Non-pigmented ciliary epithelial cell (primary cell): ENCODE results near the gene HSPG2.
A peak's percentile ranks its signal among the peaks of the same experiment; 100 is the strongest.
"Not testable (repeated sequence)": the region's sequence is repeated elsewhere in the genome, so short reads cannot be mapped to it uniquely, and the experiment has no call there.

Source experiments
- DNase-seq: peaks from one replicate; pipeline ENCODE4 v3.0.0-alpha.2; 2010; ENCODE audit warnings: low read depth

Gene HSPG2

GRCh38 chr1:21955501-21956281 lies 18.6 kb upstream of the HSPG2 start:
- DNase-seq, result no peak

GRCh38 chr1:21955058-21955457 lies 17.9 kb upstream of the HSPG2 start:
- no peak for DNase-seq

- no peak for DNase-seq
These were observed 15.8 kb upstream of the HSPG2 start for GRCh38 chr1:21952786-21953520.

GRCh38 chr1:21951226-21951870 lies 14.2 kb upstream of the HSPG2 start:
- DNase-seq, result no peak

- no peak for DNase-seq
These were observed 13.6 kb upstream of the HSPG2 start for GRCh38 chr1:21950734-21951133.

- no peak for DNase-seq
These were observed 9.9 kb upstream of the HSPG2 start for GRCh38 chr1:21946836-21947587.

GRCh38 chr1:21944733-21945073 lies 7.6 kb upstream of the HSPG2 start:
- no peak for DNase-seq

- not testable (repeated sequence) for DNase-seq
These were observed 6.0 kb upstream of the HSPG2 start for GRCh38 chr1:21942959-21943640.

GRCh38 chr1:21942464-21942863 lies 5.4 kb upstream of the HSPG2 start:
- no peak for DNase-seq

- no peak for DNase-seq
These were observed 4.3 kb upstream of the HSPG2 start for GRCh38 chr1:21941370-21941769.

GRCh38 chr1:21940492-21940891 lies 3.4 kb upstream of the HSPG2 start:
- no peak for DNase-seq

- peak; percentile 92 for DNase-seq
These were observed 2.7 kb upstream of the HSPG2 start for GRCh38 chr1:21939650-21940374.

- no peak for DNase-seq
These were observed 1.8 kb upstream of the HSPG2 start for GRCh38 chr1:21938732-21939538.

- DNase-seq, result no peak
These were observed 437 bp upstream of the HSPG2 start for GRCh38 chr1:21937372-21938121.

GRCh38 chr1:21936366-21937031 lies 611 bp downstream of the HSPG2 start:
- no peak for DNase-seq

GRCh38 chr1:21935891-21936365 lies 1.2 kb downstream of the HSPG2 start:
- DNase-seq, result no peak

- DNase-seq, result no peak
These were observed 1.7 kb downstream of the HSPG2 start for GRCh38 chr1:21935393-21935804.

GRCh38 chr1:21933397-21934248 lies 3.5 kb downstream of the HSPG2 start:
- DNase-seq, result no peak
